ENCODE measurements around the gene BLNK.

DNA sequence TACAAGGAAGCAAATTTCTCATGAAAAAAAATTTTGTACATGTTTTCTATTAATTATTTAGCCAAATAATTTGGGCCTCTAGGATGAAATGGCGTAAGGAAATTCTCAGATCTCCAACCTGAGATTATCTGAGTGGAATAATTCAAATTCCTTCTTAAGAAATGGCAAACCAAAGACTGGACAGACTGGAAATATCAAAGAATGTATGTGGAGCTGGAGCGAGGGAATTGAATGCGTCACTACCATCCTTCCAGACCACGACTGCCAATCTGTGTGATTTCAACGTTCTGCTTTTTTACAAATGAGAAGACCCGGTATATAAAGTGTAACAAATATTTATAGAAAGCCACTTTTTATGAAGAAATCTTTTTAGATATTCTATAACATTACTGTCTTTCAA is 12.4 kb upstream of the BLNK start:
- TF ChIP-seq, protein P1, sequence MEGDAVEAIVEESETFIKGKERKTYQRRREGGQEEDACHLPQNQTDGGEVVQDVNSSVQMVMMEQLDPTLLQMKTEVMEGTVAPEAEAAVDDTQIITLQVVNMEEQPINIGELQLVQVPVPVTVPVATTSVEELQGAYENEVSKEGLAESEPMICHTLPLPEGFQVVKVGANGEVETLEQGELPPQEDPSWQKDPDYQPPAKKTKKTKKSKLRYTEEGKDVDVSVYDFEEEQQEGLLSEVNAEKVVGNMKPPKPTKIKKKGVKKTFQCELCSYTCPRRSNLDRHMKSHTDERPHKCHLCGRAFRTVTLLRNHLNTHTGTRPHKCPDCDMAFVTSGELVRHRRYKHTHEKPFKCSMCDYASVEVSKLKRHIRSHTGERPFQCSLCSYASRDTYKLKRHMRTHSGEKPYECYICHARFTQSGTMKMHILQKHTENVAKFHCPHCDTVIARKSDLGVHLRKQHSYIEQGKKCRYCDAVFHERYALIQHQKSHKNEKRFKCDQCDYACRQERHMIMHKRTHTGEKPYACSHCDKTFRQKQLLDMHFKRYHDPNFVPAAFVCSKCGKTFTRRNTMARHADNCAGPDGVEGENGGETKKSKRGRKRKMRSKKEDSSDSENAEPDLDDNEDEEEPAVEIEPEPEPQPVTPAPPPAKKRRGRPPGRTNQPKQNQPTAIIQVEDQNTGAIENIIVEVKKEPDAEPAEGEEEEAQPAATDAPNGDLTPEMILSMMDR (IDR thresholded peaks at IDR 0.05) = no peak
- TF ChIP-seq POLR2A (IDR thresholded peaks at IDR 0.05) = no peak

Measured in body of pancreas (tissue), 4 donors.